BE2C (cell line): ENCODE data around the gene ZDHHC8.

Experiments
- DNase-seq: peaks from one replicate; pipeline ENCODE4 v3.0.0-alpha.2; 2020
- H3K27me3 ChIP-seq: fragments of 250-450 bp; sonication (Bioruptor Pico); 2 replicates; pipeline ENCODE4 v1.5.1; 2020; ENCODE audit warnings: mild to moderate bottlenecking
- H3K36me3 ChIP-seq: fragments of 250-450 bp; sonication (Bioruptor Pico); 2 replicates; pipeline ENCODE4 v1.5.1; 2020; ENCODE audit warnings: mild to moderate bottlenecking
- H3K4me1 ChIP-seq: fragments of 250-450 bp; sonication (Bioruptor Pico); 2 replicates; pipeline ENCODE4 v1.5.1; 2020
- H3K4me3 ChIP-seq: 2 replicates; pipeline ENCODE4 v1.5.1; 2011; ENCODE audit warnings: low read depth, low read length
- H3K9me3 ChIP-seq: fragments of 250-450 bp; sonication (Bioruptor Pico); 2 replicates; pipeline ENCODE4 v1.5.1; 2020
- CTCF ChIP-seq: IDR thresholded peaks from 2 replicates; pipeline ENCODE4 v1.5.1; 2012; ENCODE audit warnings: mild to moderate bottlenecking, low read depth, low read length

The ZDHHC8 gene

GRCh38 chr22:20171288-20172140, 39.9 kb downstream of the ZDHHC8 start:
- no peak overlapping the region for H3K4me3 ChIP-seq
- H3K4me1 ChIP-seq = no peaks in the 10 kb centered on the region
- H3K27me3 ChIP-seq = no peaks in the 10 kb centered on the region
- H3K9me3 ChIP-seq = no peaks in the 10 kb centered on the region
- no peaks in the 10 kb centered on the region for H3K36me3 ChIP-seq
- DNase-seq = no peak
- TF ChIP-seq CTCF = no peak

- no peak overlapping the region for H3K4me3 ChIP-seq
These were observed 40.6 kb downstream of the ZDHHC8 start for GRCh38 chr22:20172141-20172613.

DNA sequence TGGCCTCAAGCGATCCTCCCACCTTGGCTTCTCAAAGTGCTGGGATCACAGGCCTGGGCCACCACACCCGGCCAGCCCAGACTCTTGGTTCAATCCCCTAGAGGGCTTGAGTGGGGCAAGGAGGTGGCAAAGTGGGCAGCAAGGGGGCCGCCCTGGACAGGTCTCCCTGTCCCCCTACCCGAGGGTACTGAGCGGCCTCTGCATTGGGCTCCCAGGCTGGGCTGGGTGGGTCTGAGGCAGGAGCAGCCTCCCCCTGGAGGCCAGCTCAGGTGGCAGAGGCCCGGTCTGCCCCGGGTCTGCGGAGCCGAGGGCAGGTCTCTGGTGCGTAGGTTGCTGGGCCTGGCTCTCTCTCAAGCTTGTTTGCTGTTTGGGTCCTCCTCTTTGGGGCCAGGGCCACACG, 41.6 kb downstream of the ZDHHC8 start:
- H3K36me3 ChIP-seq = no peaks in the 10 kb centered on the region
- no peak for TF ChIP-seq CTCF
- no peak for DNase-seq
- no peaks in the 10 kb centered on the region for H3K9me3 ChIP-seq
- H3K4me3 ChIP-seq = no peak overlapping the region
- no peaks in the 10 kb centered on the region for H3K27me3 ChIP-seq
- no peaks in the 10 kb centered on the region for H3K4me1 ChIP-seq

More at GRCh38 chr22:20172141-20172613, 40.6 kb downstream of the ZDHHC8 start:
- no peak for TF ChIP-seq CTCF
- H3K27me3 ChIP-seq = no peaks in the 10 kb centered on the region
- H3K4me1 ChIP-seq = no peaks in the 10 kb centered on the region
- no peak for DNase-seq
- no peaks in the 10 kb centered on the region for H3K36me3 ChIP-seq
- H3K9me3 ChIP-seq = no peaks in the 10 kb centered on the region

GRCh38 chr22:20173772-20174171, 42.2 kb downstream of the ZDHHC8 start:
- no peak overlapping the region for H3K4me3 ChIP-seq
- no peaks in the 10 kb centered on the region for H3K36me3 ChIP-seq
- H3K4me1 ChIP-seq = no peaks in the 10 kb centered on the region
- no peak for TF ChIP-seq CTCF
- H3K27me3 ChIP-seq = no peaks in the 10 kb centered on the region
- H3K9me3 ChIP-seq = no peaks in the 10 kb centered on the region
- no peak for DNase-seq

DNA sequence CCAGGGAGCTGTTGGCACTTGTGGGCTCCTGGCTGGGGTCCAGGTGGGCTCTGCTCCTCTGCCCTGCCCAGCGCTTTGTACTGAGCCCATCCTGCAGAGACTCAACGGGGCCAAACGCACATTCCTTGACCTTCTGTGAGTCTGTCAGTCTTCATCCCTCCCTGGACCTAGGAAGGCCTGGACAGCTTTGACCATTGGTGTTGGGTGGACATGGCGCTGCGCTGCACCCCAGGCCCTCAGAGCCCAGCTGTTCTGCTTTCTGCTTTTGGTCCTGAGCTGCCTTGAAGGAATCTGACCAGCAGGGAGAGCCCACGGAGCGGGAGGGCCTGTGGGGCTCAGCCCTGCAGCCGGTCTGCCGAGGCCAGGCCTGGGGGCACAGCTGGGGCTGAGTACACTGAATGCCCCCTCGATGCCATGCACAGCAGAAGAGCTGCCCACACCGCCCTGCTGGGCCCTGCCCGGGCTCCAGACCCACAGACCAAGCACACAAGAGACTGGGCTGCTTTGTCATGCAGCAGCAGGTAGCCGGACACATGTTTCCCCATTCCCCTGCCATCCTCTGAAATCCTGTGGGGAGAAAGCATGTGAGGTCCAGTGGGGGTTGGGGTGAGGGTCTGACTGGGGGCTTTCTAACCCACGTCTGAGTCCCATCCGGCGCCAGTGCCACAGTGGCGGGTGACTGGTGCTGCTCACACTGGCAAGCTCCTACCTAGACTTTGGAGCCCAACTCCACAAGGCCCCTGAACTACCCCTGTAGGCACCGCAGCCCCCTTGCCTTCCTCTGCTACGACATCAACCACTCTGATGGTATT, 43.4 kb downstream of the ZDHHC8 start:
- Histone ChIP-seq H3K27me3 (no peaks in the 10 kb centered on the region), H3K4me3 (no peak overlapping the region), H3K4me1 (no peaks in the 10 kb centered on the region), H3K9me3 (no peaks in the 10 kb centered on the region), H3K36me3 (no peaks in the 10 kb centered on the region)
- DNase-seq = peak; percentile 39
- peak; percentile 34 for TF ChIP-seq CTCF

GRCh38 chr22:20175597-20175900, 43.9 kb downstream of the ZDHHC8 start:
- no peak for DNase-seq
- no peak for TF ChIP-seq CTCF
- Histone ChIP-seq H3K4me3 (no peak overlapping the region), H3K4me1 (no peaks in the 10 kb centered on the region), H3K9me3 (no peaks in the 10 kb centered on the region), H3K36me3 (no peaks in the 10 kb centered on the region), H3K27me3 (no peaks in the 10 kb centered on the region)
